Nephron progenitor cell (in vitro differentiated cells): ENCODE results near the gene FAM13A.
"Not testable (repeated sequence)": the region's sequence is repeated elsewhere in the genome, so short reads cannot be mapped to it uniquely, and the experiment has no call there.

Experiments
- DNase-seq: peaks from one replicate; pipeline ENCODE4 v3.0.0; 2021
- H3K27ac Mint-ChIP-seq: 2 replicates; pipeline ENCODE4 v1.8.0; 2021; ENCODE audit warnings: mild to moderate bottlenecking, moderate library complexity, mixed read lengths
- H3K27me3 Mint-ChIP-seq: 2 replicates; pipeline ENCODE4 v1.8.0; 2021; ENCODE audit warnings: mild to moderate bottlenecking, low read depth, mixed read lengths; ENCODE audit not compliant: poor library complexity
- H3K36me3 Mint-ChIP-seq: 2 replicates; pipeline ENCODE4 v1.8.0; 2021; ENCODE audit warnings: low read depth, mixed read lengths
- H3K4me1 Mint-ChIP-seq: 2 replicates; pipeline ENCODE4 v1.8.0; 2021; ENCODE audit warnings: mixed read lengths
- H3K4me3 Mint-ChIP-seq: 2 replicates; pipeline ENCODE4 v1.8.0; 2021; ENCODE audit warnings: mild to moderate bottlenecking, moderate library complexity, mixed read lengths
- H3K9me3 Mint-ChIP-seq: 2 replicates; pipeline ENCODE4 v1.8.0; 2021; ENCODE audit warnings: mild to moderate bottlenecking, moderate library complexity, mixed read lengths
- CTCF ChIP-seq: fragments of 200-600 bp; sonication (generic); IDR thresholded peaks from 2 replicates; pipeline ENCODE4 v1.5.0; 2021; ENCODE audit warnings: antibody characterized with exemption

The FAM13A gene

GRCh38 chr4:88910101-88910500 lies 146.9 kb downstream of the FAM13A start:
- H3K4me3 Mint-ChIP-seq: no peak overlapping the region
- no peak overlapping the region for H3K27ac Mint-ChIP-seq
- no peaks in the 10 kb centered on the region for H3K27me3 Mint-ChIP-seq
- DNase-seq: no peak
- peaks cover 11% of the 10 kb centered on the region for H3K9me3 Mint-ChIP-seq
- TF ChIP-seq CTCF: no peak
- peaks cover 23% of the 10 kb centered on the region for H3K36me3 Mint-ChIP-seq
- H3K4me1 Mint-ChIP-seq: no peaks in the 10 kb centered on the region

DNA sequence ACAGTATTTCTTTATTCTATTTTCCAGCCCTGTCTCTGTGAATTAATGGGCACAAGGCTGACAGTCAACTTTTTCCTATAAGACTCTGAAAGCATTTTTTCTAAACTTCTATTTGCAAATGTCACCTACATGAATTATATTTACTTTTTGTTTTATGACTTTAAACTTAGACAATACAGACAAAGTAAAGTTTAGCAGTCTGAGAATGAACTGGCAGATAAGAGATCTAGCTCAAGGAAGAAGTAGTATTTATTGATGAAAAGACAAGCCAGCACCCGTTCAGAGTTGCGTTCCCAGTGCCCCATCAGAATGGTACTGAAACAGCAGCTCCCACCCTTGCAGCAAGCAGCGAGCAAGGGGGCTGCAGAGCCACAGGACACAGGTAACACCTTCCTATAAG lies 148.5 kb downstream of the FAM13A start:
- H3K27ac Mint-ChIP-seq: peak overlapping the region; percentile 68
- TF ChIP-seq CTCF: no peak
- H3K9me3 Mint-ChIP-seq: peaks cover 26% of the 10 kb centered on the region
- no peaks in the 10 kb centered on the region for H3K27me3 Mint-ChIP-seq
- H3K36me3 Mint-ChIP-seq: peaks cover 39% of the 10 kb centered on the region
- no peak for DNase-seq
- no peaks in the 10 kb centered on the region for H3K4me1 Mint-ChIP-seq
- H3K4me3 Mint-ChIP-seq: no peak overlapping the region

GRCh38 chr4:88908003-88908402 lies 149.0 kb downstream of the FAM13A start:
- no peak for DNase-seq

GRCh38 chr4:88907478-88907877 lies 149.5 kb downstream of the FAM13A start:
- no peaks in the 10 kb centered on the region for H3K27me3 Mint-ChIP-seq
- H3K4me3 Mint-ChIP-seq: no peak overlapping the region
- H3K27ac Mint-ChIP-seq: no peak overlapping the region
- TF ChIP-seq CTCF: no peak
- peaks cover 36% of the 10 kb centered on the region for H3K9me3 Mint-ChIP-seq
- peaks cover 49% of the 10 kb centered on the region for H3K36me3 Mint-ChIP-seq
- DNase-seq: no peak
- no peaks in the 10 kb centered on the region for H3K4me1 Mint-ChIP-seq

More at GRCh38 chr4:88908003-88908402, 149.0 kb downstream of the FAM13A start:
- Mint-ChIP-seq H3K27ac (no peak overlapping the region), H3K36me3 (peaks cover 44% of the 10 kb centered on the region), H3K4me1 (no peaks in the 10 kb centered on the region), H3K9me3 (peaks cover 31% of the 10 kb centered on the region), H3K27me3 (no peaks in the 10 kb centered on the region), H3K4me3 (no peak overlapping the region)
- TF ChIP-seq CTCF: no peak

DNA sequence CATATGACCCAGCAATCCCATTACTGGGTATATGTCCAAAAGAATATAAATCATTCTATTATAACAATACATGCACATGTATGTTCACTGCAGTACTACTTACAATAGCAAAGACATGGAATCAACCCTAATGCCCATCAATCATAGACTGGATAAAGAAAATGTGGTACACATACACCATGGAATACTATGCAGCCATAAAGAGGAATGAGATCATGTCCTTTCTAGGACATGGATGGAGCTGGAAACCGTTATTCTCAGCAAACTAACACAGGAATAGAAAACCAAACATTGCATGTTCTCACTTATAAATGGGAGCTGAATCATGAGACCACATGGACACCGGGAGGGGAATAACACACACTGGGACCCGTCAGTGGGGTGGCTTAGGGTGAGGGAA lies 152.7 kb downstream of the FAM13A start:
- DNase-seq, H3K27ac Mint-ChIP-seq, H3K4me3 Mint-ChIP-seq, H3K4me1 Mint-ChIP-seq, H3K27me3 Mint-ChIP-seq: not testable (repeated sequence)
- peaks cover 69% of the 10 kb centered on the region for H3K9me3 Mint-ChIP-seq
- peaks cover 82% of the 10 kb centered on the region for H3K36me3 Mint-ChIP-seq

- no peak overlapping the region for H3K27ac Mint-ChIP-seq
Observed at GRCh38 chr4:88900432-88900831, 156.6 kb downstream of the FAM13A start.

More at GRCh38 chr4:88900432-88900831, 156.6 kb downstream of the FAM13A start:
- H3K4me3 Mint-ChIP-seq: no peak overlapping the region
- no peaks in the 10 kb centered on the region for H3K27me3 Mint-ChIP-seq
- H3K36me3 Mint-ChIP-seq: peaks cover 92% of the 10 kb centered on the region
- DNase-seq: no peak
- H3K4me1 Mint-ChIP-seq: no peaks in the 10 kb centered on the region
- peaks cover 77% of the 10 kb centered on the region for H3K9me3 Mint-ChIP-seq
- no peak for TF ChIP-seq CTCF
